Endothelial cell (in vitro differentiated cells): ENCODE data around the gene IFRD1. TPM values are rescaled to one million over a fixed set of nuclear protein-coding genes. Genes with fewer than 3 reads are reported as not detected.

Experiments
- DNase-seq: peaks from one replicate; pipeline ENCODE4 v3.0.0; 2021; ENCODE audit warnings: low spot score
- H3K27ac Mint-ChIP-seq: one replicate; pipeline ENCODE4 v1.8.0; 2021; ENCODE audit warnings: mixed read lengths, inconsistent platforms; ENCODE audit not compliant: unreplicated experiment
- H3K27me3 Mint-ChIP-seq: one replicate; pipeline ENCODE4 v1.8.0; 2021; ENCODE audit warnings: mild to moderate bottlenecking, moderate library complexity, mixed read lengths, inconsistent platforms; ENCODE audit not compliant: unreplicated experiment
- H3K36me3 Mint-ChIP-seq: one replicate; pipeline ENCODE4 v1.8.0; 2021; ENCODE audit warnings: mild to moderate bottlenecking, low read depth, mixed read lengths, inconsistent platforms; ENCODE audit not compliant: unreplicated experiment
- H3K4me1 Mint-ChIP-seq: one replicate; pipeline ENCODE4 v1.8.0; 2021; ENCODE audit warnings: mild to moderate bottlenecking, mixed read lengths, inconsistent platforms; ENCODE audit not compliant: unreplicated experiment
- H3K4me3 Mint-ChIP-seq: one replicate; pipeline ENCODE4 v1.8.0; 2021; ENCODE audit warnings: mild to moderate bottlenecking, mixed read lengths, inconsistent platforms; ENCODE audit not compliant: unreplicated experiment
- H3K9me3 Mint-ChIP-seq: one replicate; pipeline ENCODE4 v1.8.0; 2021; ENCODE audit warnings: mixed read lengths, inconsistent platforms; ENCODE audit not compliant: unreplicated experiment
- CTCF ChIP-seq: fragments of 200-600 bp; sonication (generic); IDR thresholded peaks from one replicate; pipeline ENCODE4 v1.5.0; 2021; ENCODE audit warnings: antibody characterized with exemption; ENCODE audit not compliant: unreplicated experiment
- total RNA-seq: library from RNA; stranded (reverse); fragmentation: NEBNext Ultra II Directional; extraction: Animal tissue kit (Norgen Biotek cat#: 25700); gene quantifications from one replicate; pipeline ENCODE4 v1.2.1, GENCODE V29; 2021; ENCODE audit not compliant: unreplicated experiment

IFRD1 gene
- total RNA-seq, 1 donor from 2014 or later = 55.4 TPM

- Mint-ChIP-seq H3K27me3 (peaks cover 8% of the 10 kb centered on the region), H3K4me3 (no peak overlapping the region), H3K27ac (no peak overlapping the region), H3K9me3 (no peaks in the 10 kb centered on the region), H3K36me3 (no peaks in the 10 kb centered on the region), H3K4me1 (no peaks in the 10 kb centered on the region)
- no peak for TF ChIP-seq CTCF
- no peak for DNase-seq
These were observed 58.1 kb downstream of the IFRD1 start for GRCh38 chr7:112508404-112508803.

- no peak for TF ChIP-seq CTCF
- Mint-ChIP-seq H3K36me3 (no peaks in the 10 kb centered on the region), H3K27me3 (peaks cover 8% of the 10 kb centered on the region), H3K9me3 (no peaks in the 10 kb centered on the region), H3K4me1 (no peaks in the 10 kb centered on the region), H3K4me3 (no peak overlapping the region), H3K27ac (no peak overlapping the region)
- DNase-seq = no peak
These were observed 59.1 kb downstream of the IFRD1 start for GRCh38 chr7:112509402-112509801.

- H3K4me1 Mint-ChIP-seq = peaks cover under 1% of the 10 kb centered on the region
- TF ChIP-seq CTCF = no peak
- H3K36me3 Mint-ChIP-seq = no peaks in the 10 kb centered on the region
- H3K27ac Mint-ChIP-seq = no peak overlapping the region
- peaks cover 5% of the 10 kb centered on the region for H3K27me3 Mint-ChIP-seq
- H3K4me3 Mint-ChIP-seq = no peak overlapping the region
- H3K9me3 Mint-ChIP-seq = no peaks in the 10 kb centered on the region
- no peak for DNase-seq
These were observed 59.9 kb downstream of the IFRD1 start for GRCh38 chr7:112510001-112510742.

GRCh38 chr7:112510743-112511110 lies 60.5 kb downstream of the IFRD1 start:
- peaks cover 6% of the 10 kb centered on the region for H3K4me1 Mint-ChIP-seq
- no peaks in the 10 kb centered on the region for H3K9me3 Mint-ChIP-seq
- no peak for DNase-seq
- TF ChIP-seq CTCF = no peak
- no peak overlapping the region for H3K4me3 Mint-ChIP-seq
- no peak overlapping the region for H3K27ac Mint-ChIP-seq
- H3K27me3 Mint-ChIP-seq = peaks cover 5% of the 10 kb centered on the region
- no peaks in the 10 kb centered on the region for H3K36me3 Mint-ChIP-seq

- no peak for DNase-seq
- Mint-ChIP-seq H3K4me3 (no peak overlapping the region), H3K4me1 (peaks cover 15% of the 10 kb centered on the region), H3K27ac (no peak overlapping the region), H3K27me3 (peaks cover 5% of the 10 kb centered on the region), H3K36me3 (peaks cover 2% of the 10 kb centered on the region), H3K9me3 (no peaks in the 10 kb centered on the region)
- no peak for TF ChIP-seq CTCF
These were observed 61.4 kb downstream of the IFRD1 start for GRCh38 chr7:112511451-112512202.
